DMS79 (cell line): Measurements from ENCODE around the gene ZDHHC11.
"Not testable (repeated sequence)": the region's sequence is repeated elsewhere in the genome, so short reads cannot be mapped to it uniquely, and the experiment has no call there.

Experiments
- DNase-seq: peaks from one replicate; lab custom pipeline; 2025; lab: John Stamatoyannopoulos, UW

Gene ZDHHC11

DNA sequence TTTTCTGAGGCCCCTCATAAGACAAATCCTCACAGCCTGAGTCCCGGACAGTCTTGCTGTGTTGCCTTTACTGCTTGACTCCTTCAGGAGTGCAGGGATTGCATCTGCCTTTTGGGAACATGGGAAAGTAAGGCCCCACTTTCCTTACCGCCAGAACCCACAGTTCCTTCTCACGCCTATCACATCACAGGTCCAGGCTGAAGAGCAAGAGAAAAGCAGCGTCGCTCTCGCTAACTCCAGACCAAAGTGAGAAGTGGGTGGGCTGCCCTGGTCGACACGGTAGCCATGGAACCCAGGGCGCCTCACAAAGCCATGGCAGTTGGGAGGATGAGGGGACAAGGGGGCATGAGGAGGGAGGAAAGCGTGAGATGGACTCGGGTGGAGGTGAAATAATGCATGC is 7.9 kb upstream of the ZDHHC11 start:
- no peak for DNase-seq

- no peak for DNase-seq
Measured at GRCh38 chr5:856531-857425, 6.0 kb upstream of the ZDHHC11 start.

- no peak for DNase-seq
Measured at GRCh38 chr5:855771-856530, 5.2 kb upstream of the ZDHHC11 start.

DNA sequence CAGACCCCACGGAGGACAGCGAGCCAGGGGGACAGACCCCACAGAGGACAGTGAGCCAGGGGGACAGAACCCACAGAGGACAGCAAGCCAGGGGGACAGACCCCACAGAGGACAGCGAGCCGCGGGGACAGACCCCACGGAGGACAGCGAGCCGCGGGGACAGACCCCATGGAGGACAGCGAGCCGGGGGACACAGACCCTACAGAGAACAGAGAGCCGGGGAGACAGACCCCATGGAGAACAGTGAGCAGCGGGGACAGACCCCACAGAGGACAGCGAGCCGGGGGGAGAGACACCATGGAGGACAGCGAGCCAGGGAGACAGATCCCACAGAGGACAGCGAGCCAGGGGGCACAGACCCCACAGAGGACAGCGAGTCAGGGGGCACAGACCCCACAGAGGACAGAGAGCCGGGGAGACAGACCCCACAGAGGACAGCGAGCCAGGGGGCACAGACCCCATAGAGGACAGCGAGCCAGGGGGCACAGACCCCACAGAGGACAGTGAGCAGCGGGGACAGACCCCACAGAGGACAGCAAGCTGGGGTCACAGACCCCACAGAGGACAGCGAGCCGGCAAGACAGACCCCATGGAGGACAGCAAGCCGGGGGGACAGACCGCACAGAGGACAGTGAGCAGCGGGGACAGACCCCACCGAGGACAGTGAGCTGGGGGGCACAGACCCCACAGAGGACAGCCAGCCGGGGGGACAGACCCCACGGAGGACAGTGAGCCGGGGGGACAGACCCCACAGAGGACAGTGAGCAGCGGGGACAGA is 4.4 kb upstream of the ZDHHC11 start:
- DNase-seq, result no peak

DNA sequence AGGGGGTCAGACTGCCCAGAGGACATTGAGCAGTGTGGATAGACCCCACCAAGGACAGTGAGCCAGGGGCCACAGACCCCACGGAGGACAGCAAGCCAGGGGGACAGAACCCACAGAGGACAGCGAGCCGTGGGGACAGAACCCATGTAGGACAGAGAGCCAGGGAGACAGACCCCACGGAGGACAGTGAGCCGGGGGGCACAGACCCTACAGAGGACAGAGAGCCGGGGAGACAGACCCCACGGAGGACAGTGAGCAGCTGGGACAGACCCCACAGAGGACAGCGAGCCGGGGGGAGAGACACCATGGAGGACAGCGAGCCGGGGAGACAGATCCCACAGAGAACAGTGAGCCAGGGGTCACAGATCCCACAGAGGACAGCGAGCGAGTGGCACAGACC is 3.4 kb upstream of the ZDHHC11 start:
- no peak for DNase-seq

DNA sequence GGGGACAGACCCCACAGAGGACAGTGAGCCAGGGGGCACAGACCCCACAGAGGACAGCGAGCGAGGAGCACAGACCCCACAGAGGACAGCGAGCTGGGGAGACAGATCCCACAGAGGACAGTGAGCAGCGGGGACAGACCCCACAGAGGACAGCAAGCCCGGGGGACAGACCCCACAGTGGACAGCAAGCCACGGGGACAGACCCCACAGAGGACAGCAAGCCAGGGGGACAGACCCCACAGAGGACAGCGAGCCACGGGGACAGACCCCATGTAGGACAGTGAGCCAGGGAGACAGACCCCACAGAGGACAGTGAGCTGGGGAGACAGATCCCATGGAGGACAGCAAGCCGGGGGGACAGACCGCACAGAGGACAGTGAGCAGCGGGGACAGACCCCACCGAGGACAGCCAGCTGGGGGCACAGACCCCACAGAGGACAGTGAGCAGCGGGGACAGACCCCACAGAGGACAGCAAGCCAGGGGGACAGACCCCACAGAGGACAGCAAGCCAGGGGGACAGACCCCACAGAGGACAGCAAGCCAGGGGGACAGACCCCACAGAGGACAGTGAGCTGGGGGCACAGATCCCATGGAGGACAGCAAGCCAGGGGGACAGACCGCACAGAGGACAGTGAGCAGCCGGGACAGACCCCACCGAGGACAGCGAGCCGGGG is 2.8 kb upstream of the ZDHHC11 start:
- not testable (repeated sequence) for DNase-seq

DNA sequence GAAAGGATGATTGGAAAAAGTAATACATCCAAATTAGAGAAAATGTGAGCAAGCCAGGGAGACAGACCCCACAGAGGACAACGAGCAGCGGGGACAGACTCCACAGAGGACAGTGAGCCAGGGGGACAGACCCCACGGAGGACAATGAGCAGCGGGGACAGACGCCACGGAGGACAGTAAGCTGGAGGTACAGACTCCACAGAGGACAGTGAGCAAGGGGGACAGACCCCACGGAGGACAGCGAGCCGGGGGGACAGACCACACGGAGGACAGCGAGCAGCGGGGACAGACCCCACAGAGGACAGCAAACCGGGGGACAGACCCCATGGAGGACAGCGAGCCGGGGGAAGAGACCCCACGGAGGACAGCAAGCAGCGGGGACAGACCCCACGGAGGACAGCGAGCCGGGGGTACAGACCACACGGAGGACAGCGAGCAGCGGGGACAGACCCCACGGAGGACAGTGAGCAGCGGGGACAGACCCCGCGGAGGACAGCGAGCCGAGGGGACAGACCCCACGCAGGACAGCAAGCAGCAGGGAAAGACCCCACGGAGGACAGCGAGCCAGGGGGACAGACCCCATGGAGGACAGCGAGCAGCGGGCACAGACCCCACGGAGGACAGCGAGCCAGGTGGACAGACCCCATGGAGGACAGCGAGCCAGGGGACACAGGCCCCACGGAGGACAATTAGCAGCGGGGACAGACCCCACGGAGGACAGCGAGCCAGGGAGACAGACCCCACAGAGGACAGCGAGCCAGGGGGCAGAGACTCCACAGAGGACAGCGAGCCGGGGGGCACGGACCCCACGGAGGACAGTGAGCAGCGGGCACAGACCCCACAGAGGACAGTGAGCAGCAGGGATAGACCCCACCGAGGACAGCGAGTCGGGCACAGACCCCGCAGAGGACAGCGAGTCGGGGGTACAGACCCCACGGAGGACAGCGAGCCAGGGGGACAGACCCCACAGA is 1.9 kb upstream of the ZDHHC11 start:
- DNase-seq, result no peak

GRCh38 chr5:852018-852417 is 1.2 kb upstream of the ZDHHC11 start:
- no peak for DNase-seq

DNA sequence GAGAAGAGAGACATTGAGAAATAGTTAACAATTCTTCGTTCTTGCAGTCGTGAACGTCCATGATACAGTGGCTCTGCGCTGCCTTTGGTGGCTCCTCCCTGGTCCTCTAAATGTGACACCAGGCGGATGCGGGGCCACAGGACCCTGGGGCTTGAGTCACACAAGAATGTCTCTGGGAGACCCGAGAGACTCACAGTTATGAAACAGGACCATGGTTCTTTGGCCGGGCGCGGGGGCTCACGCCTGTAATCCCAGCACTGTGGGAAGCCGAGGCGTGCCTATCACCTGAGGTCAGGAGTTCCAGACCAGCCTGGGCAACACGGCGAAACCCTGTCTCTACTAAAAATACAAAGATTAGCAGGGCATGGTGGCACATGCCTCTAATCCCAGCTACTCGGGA is 767 bp upstream of the ZDHHC11 start:
- no peak for DNase-seq

DNA sequence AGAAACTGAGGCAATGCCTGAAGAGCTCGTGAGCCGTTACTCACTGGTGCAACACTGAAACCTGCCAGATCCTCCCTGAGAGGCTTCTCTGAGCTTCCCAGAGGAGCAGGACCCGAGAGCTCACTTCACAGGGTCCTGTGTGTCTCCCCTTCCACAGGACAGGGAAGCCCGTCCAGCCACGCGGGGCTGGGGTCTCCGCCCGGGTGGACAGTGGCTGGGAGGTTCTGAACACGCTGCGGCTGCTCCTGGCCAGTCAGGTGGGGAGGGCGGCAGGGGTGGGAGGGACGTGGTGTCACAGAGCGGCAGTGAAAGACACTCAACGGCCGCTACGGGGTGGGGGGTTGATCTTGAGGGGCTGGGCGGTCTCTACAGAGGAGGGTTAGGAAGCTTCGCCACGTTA is 290 bp upstream of the ZDHHC11 start:
- no peak for DNase-seq

GRCh38 chr5:849651-850301 is 1.0 kb downstream of the ZDHHC11 start:
- no peak for DNase-seq

GRCh38 chr5:848671-849111 is 2.1 kb downstream of the ZDHHC11 start:
- DNase-seq, result no peak

- not testable (repeated sequence) for DNase-seq
Measured at GRCh38 chr5:847736-848135, 3.0 kb downstream of the ZDHHC11 start.

GRCh38 chr5:847212-847611 is 3.6 kb downstream of the ZDHHC11 start:
- DNase-seq, result not testable (repeated sequence)

DNA sequence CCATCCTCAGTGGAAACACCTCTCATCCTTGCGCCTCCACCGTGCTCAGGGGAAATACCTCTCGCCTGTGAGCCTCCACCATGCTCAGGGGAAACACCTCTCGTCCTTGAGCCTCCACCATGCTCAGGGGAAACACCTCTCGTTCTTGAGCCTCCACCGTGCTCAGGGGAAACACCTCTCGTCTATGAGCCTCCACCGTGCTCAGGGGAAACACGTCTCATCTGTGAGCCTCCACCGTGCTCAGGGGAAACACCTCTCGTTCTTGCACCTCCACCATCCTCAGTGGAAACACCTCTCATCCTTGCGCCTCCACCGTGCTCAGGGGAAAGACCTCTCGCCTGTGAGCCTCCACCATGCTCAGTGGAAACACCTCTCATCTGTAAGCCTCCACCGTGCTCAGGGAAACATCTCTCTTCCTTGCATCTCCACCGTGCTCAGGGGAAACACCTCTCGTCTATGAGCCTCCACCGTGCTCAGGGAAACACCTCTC is 4.1 kb downstream of the ZDHHC11 start:
- DNase-seq, result not testable (repeated sequence)

GRCh38 chr5:845676-846601 is 4.8 kb downstream of the ZDHHC11 start:
- not testable (repeated sequence) for DNase-seq

GRCh38 chr5:845031-845675 is 5.6 kb downstream of the ZDHHC11 start:
- not testable (repeated sequence) for DNase-seq

- DNase-seq, result not testable (repeated sequence)
Measured at GRCh38 chr5:844426-844825, 6.4 kb downstream of the ZDHHC11 start.
